Measurements from ENCODE around the gene TFB1M.
"Not testable (repeated sequence)": the region's sequence is repeated elsewhere in the genome, so short reads cannot be mapped to it uniquely, and the experiment has no call there.

Gene TFB1M

GRCh38 chr6:155271145-155271544, 43.1 kb downstream of the TFB1M start:
- TF ChIP-seq CTCF (conservative IDR thresholded peaks at IDR 0.05; ENCODE audit: low read depth, low read length): no peak
- H3K4me3 ChIP-seq (ENCODE audit: low read depth, low read length): no peak overlapping the region
- no peak for DNase-seq (ENCODE audit: low read depth)

- DNase-seq (ENCODE audit: low read depth): no peak
- TF ChIP-seq CTCF (conservative IDR thresholded peaks at IDR 0.05; ENCODE audit: low read depth, low read length): no peak
- no peak overlapping the region for H3K4me3 ChIP-seq (ENCODE audit: low read depth, low read length)
Measured at GRCh38 chr6:155270561-155271091, 43.7 kb downstream of the TFB1M start.

GRCh38 chr6:155269765-155270164, 44.5 kb downstream of the TFB1M start:
- no peak for DNase-seq (ENCODE audit: low read depth)

GRCh38 chr6:155268088-155268867, 46.0 kb downstream of the TFB1M start:
- peak; percentile 81 for DNase-seq (ENCODE audit: low read depth)
- peak; percentile 76 for TF ChIP-seq CTCF (conservative IDR thresholded peaks at IDR 0.05; ENCODE audit: low read depth, low read length)
- H3K4me3 ChIP-seq (ENCODE audit: low read depth, low read length): not testable (repeated sequence)

More at GRCh38 chr6:155269765-155270164, 44.5 kb downstream of the TFB1M start:
- TF ChIP-seq CTCF (conservative IDR thresholded peaks at IDR 0.05; ENCODE audit: low read depth, low read length): no peak
- no peak overlapping the region for H3K4me3 ChIP-seq (ENCODE audit: low read depth, low read length)

- no peak for TF ChIP-seq CTCF (conservative IDR thresholded peaks at IDR 0.05; ENCODE audit: low read depth, low read length)
- no peak for DNase-seq (ENCODE audit: low read depth)
- no peak overlapping the region for H3K4me3 ChIP-seq (ENCODE audit: low read depth, low read length)
Measured at GRCh38 chr6:155267411-155267810, 46.9 kb downstream of the TFB1M start.

- H3K4me3 ChIP-seq (ENCODE audit: low read depth, low read length): no peak overlapping the region
- DNase-seq (ENCODE audit: low read depth): no peak
- TF ChIP-seq CTCF (conservative IDR thresholded peaks at IDR 0.05; ENCODE audit: low read depth, low read length): peak; percentile 24
Measured at GRCh38 chr6:155265843-155266535, 48.3 kb downstream of the TFB1M start.
